Measurements from ENCODE around the gene RWDD4.

DNA sequence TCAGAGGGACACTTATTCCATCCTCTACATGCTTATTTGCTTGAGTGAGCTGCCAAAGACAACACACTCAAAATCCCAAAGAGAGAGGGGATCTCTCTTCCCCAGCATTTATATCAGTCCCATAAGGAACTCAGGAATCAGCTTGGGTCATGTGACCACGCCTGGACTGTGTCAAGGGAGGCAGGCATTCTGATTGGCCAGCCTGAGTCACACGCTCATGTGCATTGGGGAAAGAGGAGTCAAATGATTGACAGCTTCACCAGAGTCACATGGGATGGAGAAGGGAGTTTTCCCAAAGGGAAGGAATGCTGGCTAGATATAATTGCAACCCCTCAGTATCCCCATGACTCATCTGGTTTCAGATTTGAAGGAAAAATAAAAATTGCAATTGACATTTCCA lies 49.0 kb downstream of the RWDD4 start:
- TF ChIP-seq POLR2A (IDR thresholded peaks at IDR 0.05) = no peak
- TF ChIP-seq POLR2AphosphoS5 (IDR thresholded peaks at IDR 0.05) = no peak
- TF ChIP-seq, protein P1, sequence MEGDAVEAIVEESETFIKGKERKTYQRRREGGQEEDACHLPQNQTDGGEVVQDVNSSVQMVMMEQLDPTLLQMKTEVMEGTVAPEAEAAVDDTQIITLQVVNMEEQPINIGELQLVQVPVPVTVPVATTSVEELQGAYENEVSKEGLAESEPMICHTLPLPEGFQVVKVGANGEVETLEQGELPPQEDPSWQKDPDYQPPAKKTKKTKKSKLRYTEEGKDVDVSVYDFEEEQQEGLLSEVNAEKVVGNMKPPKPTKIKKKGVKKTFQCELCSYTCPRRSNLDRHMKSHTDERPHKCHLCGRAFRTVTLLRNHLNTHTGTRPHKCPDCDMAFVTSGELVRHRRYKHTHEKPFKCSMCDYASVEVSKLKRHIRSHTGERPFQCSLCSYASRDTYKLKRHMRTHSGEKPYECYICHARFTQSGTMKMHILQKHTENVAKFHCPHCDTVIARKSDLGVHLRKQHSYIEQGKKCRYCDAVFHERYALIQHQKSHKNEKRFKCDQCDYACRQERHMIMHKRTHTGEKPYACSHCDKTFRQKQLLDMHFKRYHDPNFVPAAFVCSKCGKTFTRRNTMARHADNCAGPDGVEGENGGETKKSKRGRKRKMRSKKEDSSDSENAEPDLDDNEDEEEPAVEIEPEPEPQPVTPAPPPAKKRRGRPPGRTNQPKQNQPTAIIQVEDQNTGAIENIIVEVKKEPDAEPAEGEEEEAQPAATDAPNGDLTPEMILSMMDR (IDR thresholded peaks at IDR 0.05) = no peak

Data from prostate gland (tissue), 2 donors.